GM12878 (cell line): ENCODE measurements around the gene LEMD2. TPM values are rescaled to one million over a fixed set of nuclear protein-coding genes. Genes with fewer than 3 reads are reported as not detected.

Experiments used
- ATAC-seq: fragments of 200-7000 bp; cut with Tn5 transposase; 3 replicates; pipeline ENCODE4 v1.9.1; 2020; ENCODE audit warnings: mild to moderate bottlenecking, moderate library complexity
- BruUV-seq: library from RNA; stranded (reverse); fragments of 400-500 nt; replicated peaks from 2 replicates; lab custom pipeline; 2021; lab: Mats Ljungman, UMichigan
- CTCF ChIA-PET: fragments of 300-600 bp; sonication (Branson Sonifier 250); formaldehyde crosslinking; extraction: SDS; loops from one replicate; lab custom pipeline; 2021; ENCODE audit warnings: inconsistent platforms; lab: Yijun Ruan, JAX
- POLR2A ChIA-PET: fragments of 350-600 bp; formaldehyde crosslinking; extraction: SDS; loops from one replicate; lab custom pipeline; 2021; ENCODE audit warnings: inconsistent platforms; lab: Charles Lee
- RAD21 ChIA-PET: fragments of 300-600 bp; sonication (Branson Sonifier 250); formaldehyde crosslinking; loops from one replicate; lab custom pipeline; 2023; ENCODE audit warnings: antibody characterized with exemption; ENCODE audit not compliant: unreplicated experiment; lab: Charles Lee
- SMC1A ChIA-PET: fragments of 300-600 bp; sonication (Branson Sonifier 250); formaldehyde crosslinking; loops from one replicate; lab custom pipeline; 2023; ENCODE audit not compliant: unreplicated experiment, uncharacterized antibody; lab: Charles Lee
- DNase-seq: peaks from one replicate; pipeline ENCODE4 v3.0.0-alpha.2; 2011; ENCODE audit warnings: low read depth, low spot score
- FAIRE-seq: peaks from 3 replicates; lab custom pipeline; 2011; peaks lifted over from hg19 to GRCh38; lab: Jason Lieb, UNC
- H2AFZ ChIP-seq: 2 replicates; pipeline ENCODE4 v1.6.0; 2011; ENCODE audit warnings: low read depth, low read length, control low read depth; ENCODE audit not compliant: control insufficient read depth
- H3K27ac ChIP-seq: 2 replicates; pipeline ENCODE4 v1.5.1; 2011; ENCODE audit warnings: control low read depth; ENCODE audit not compliant: control insufficient read depth, insufficient read depth
- H3K27me3 ChIP-seq, 2 experiments: replicated peaks in 1 of 2; 2 replicates each; pipeline versions ENCODE4 v1.6.0 to v1.6.1; 2011; ENCODE audit warnings: low read length in 1 of 2; ENCODE audit not compliant: control insufficient read depth in 2 of 2, insufficient read depth in 2 of 2
- H3K36me3 ChIP-seq, 2 experiments: 2 replicates each; pipeline ENCODE4 v1.5.1; 2011; ENCODE audit warnings: low read length in 1 of 2; ENCODE audit not compliant: control insufficient read depth in 2 of 2, insufficient read depth in 2 of 2
- H3K4me1 ChIP-seq: 2 replicates; pipeline ENCODE4 v1.6.1; 2011; ENCODE audit warnings: mild to moderate bottlenecking, low read length, moderate library complexity, mixed read lengths; ENCODE audit not compliant: control insufficient read depth, insufficient read depth
- H3K4me2 ChIP-seq: 2 replicates; pipeline ENCODE4 v1.6.0; 2011; ENCODE audit warnings: control low read depth; ENCODE audit not compliant: control insufficient read depth, insufficient read depth
- H3K4me3 ChIP-seq: fragments of 200-600 bp; sonication (generic); 2 replicates; pipeline ENCODE4 v1.5.1; 2016
- H3K79me2 ChIP-seq: 2 replicates; pipeline ENCODE4 v1.6.0; 2011; ENCODE audit warnings: low read length; ENCODE audit not compliant: control insufficient read depth, insufficient read depth
- H3K9ac ChIP-seq: 2 replicates; pipeline ENCODE4 v1.8.0; 2011; ENCODE audit warnings: low read length, control low read depth, mixed read lengths; ENCODE audit not compliant: control insufficient read depth, insufficient read depth
- H3K9me3 ChIP-seq: replicated peaks from 3 replicates; pipeline ENCODE4 v1.5.1; 2011; ENCODE audit warnings: mild to moderate bottlenecking, low read length; ENCODE audit not compliant: control insufficient read depth, insufficient read depth
- H4K20me1 ChIP-seq: 2 replicates; pipeline ENCODE4 v1.6.0; 2011; ENCODE audit not compliant: control insufficient read depth, insufficient read depth
- CEBPZ ChIP-seq: fragments of 150-350 bp; IDR thresholded peaks from 2 replicates; pipeline ENCODE4 v1.6.1; 2016; ENCODE audit warnings: low read depth, low read length
- EZH2 ChIP-seq: IDR thresholded peaks from 2 replicates; pipeline ENCODE4 v1.6.1; 2012; ENCODE audit warnings: low read depth, mild to moderate bottlenecking, control low read depth, inconsistent platforms, low read length, borderline replicate concordance; ENCODE audit not compliant: control insufficient read depth
- FOXK2 ChIP-seq: fragments of 450-650 bp; IDR thresholded peaks from 2 replicates; pipeline ENCODE4 v1.6.1; 2017; ENCODE audit warnings: mild to moderate bottlenecking, moderate library complexity
- HDAC2 ChIP-seq: fragments of 200-600 bp; sonication (generic); IDR thresholded peaks from 2 replicates; pipeline ENCODE4 v1.6.1; 2017
- HDAC6 ChIP-seq: fragments of 200-600 bp; sonication (generic); IDR thresholded peaks from one replicate; pipeline ENCODE4 v1.8.0; 2017; ENCODE audit warnings: antibody characterized with exemption; ENCODE audit not compliant: unreplicated experiment
- KDM1A ChIP-seq: fragments of 200-600 bp; sonication (generic); IDR thresholded peaks from 2 replicates; pipeline ENCODE4 v1.6.1; 2016; ENCODE audit warnings: borderline replicate concordance
- MTA2 ChIP-seq: fragments of 450-650 bp; IDR thresholded peaks from 2 replicates; pipeline ENCODE4 v1.6.1; 2016; ENCODE audit warnings: low read depth, mild to moderate bottlenecking, moderate library complexity
- MXI1 ChIP-seq: fragments of 150-350 bp; IDR thresholded peaks from 2 replicates; pipeline ENCODE4 v1.6.1; 2011; ENCODE audit warnings: low read depth, mild to moderate bottlenecking, inconsistent platforms, low read length, improper control_type of control experiment
- NRF1 ChIP-seq: conservative IDR thresholded peaks from 2 replicates; pipeline ENCODE4 v1.6.1; 2011; ENCODE audit warnings: mild to moderate bottlenecking, low read depth, low read length, improper control_type of control experiment
- SREBF1 ChIP-seq: IDR thresholded peaks from 2 replicates; pipeline ENCODE4 v1.6.1; 2012; ENCODE audit warnings: mild to moderate bottlenecking, low read length
- ZBTB33 ChIP-seq: fragments of 450-650 bp; IDR thresholded peaks from 2 replicates; pipeline ENCODE4 v1.6.1; 2017; ENCODE audit warnings: mild to moderate bottlenecking
- ZNF384 ChIP-seq: IDR thresholded peaks from 2 replicates; pipeline ENCODE4 v1.6.1; 2012; ENCODE audit warnings: low read depth, mild to moderate bottlenecking, low read length, improper control_type of control experiment, borderline replicate concordance
- WGBS: methylation state at CpG from one replicate; pipeline ENCODE4 v1.1.6; 2016; ENCODE audit warnings: low lambda C conversion rate; ENCODE audit not compliant: insufficient replicate concordance, insufficient coverage; ENCODE audit errors: missing lambda C conversion rate; 5-methylcytosine and 5-hydroxymethylcytosine counted together
- in situ Hi-C: fragments of 300-500 bp; cut with MboI; formaldehyde crosslinking; loops from 9 replicates; pipeline ENCODE4 v1.14.3; 2018; ENCODE audit warnings: mixed read lengths
- intact Hi-C: fragments of 100-400 bp; cut with micrococcal nuclease; formaldehyde crosslinking; loops from one replicate; pipeline ENCODE4 v1.14.2; 2022; ENCODE audit not compliant: unreplicated experiment
- polyA plus RNA-seq, 11 experiments: library from polyadenylated mRNA; depleted of rRNA in 4 of 11; unstranded in 6 of 11; stranded (reverse) in 5 of 11; fragments of >200 nt; fragmentation: Nextera tagmentation in 4 of 11; fragmentation: Illumina TruSeq in 1 of 11; extraction: Ambion mirVana in 4 of 11; extraction: Trizol in 1 of 11; gene quantifications; 1 replicate in 1 of 11; 2 replicates in 10 of 11; pipeline versions ENCODE4 v1.2.1 to v1.2.3, GENCODE V29; 2011 to 2016; ENCODE audit warnings: inconsistent platforms in 2 of 11, missing spikeins in 2 of 11, low read depth in 1 of 11
- total RNA-seq, 4 experiments: library from RNA; depleted of rRNA in 3 of 4; stranded (reverse); fragments of >200 nt in 3 of 4; fragmentation: Illumina TruSeq in 1 of 4; extraction: Trizol in 1 of 4; gene quantifications; 2 replicates each; pipeline versions ENCODE4 v1.2.1 to v1.2.3, GENCODE V29; 2013 to 2021

The LEMD2 gene
- total and polyA plus RNA-seq, 10 of the 15 experiments (the other 5 are each of a cell fraction or from before 2014, with no cell fraction given) = 0.45 to 47.1 (median 22.8) TPM

DNA sequence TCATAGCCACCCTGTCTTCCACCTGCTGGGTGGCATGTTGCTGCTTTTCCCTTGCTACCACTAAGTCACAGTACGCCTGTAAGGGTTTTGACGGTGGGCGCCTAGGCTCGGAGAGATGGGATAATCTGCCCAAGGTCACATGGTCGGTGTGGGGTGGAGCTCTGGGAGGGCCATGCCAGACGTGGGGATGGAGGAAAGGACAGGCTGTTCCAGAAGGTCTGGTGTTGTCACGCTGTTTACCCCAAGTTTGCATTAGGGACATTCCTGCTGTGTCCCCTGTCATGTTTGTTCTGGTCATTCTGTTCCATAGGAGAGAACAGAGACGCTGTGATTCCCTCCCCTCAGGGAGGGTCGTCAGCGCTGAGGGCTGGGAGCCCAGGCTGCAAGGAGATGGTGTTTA is 58.3 kb downstream of the LEMD2 start:
- no peak for FAIRE-seq
- no peaks in the 10 kb centered on the region for H3K4me1 ChIP-seq
- ATAC-seq = no peak
- no peak overlapping the region for H3K27ac ChIP-seq
- in situ Hi-C loops = no loop called here
- no peaks in the 10 kb centered on the region; the same call in 1 of the 2 replicates for H4K20me1 ChIP-seq
- BruUV-seq = no TSS peak
- no peak for DNase-seq
- no peaks in the 10 kb centered on the region for H3K9me3 ChIP-seq
- ChIA-PET CTCF (no interaction called here), RAD21 (no interaction called here)
- no peak overlapping the region for H3K9ac ChIP-seq
- H3K4me3 ChIP-seq = no peak overlapping the region
- no peaks in the 10 kb centered on the region for H3K36me3 ChIP-seq
- WGBS = 54% methylated on average over 10 of the region's 10 CpGs
- intact Hi-C loops = no loop called here
- no peak overlapping the region for H2AFZ ChIP-seq
- no peak overlapping the region for H3K4me2 ChIP-seq
- TF ChIP-seq NRF1 = no peak
- TF ChIP-seq HDAC2 = no peak
- no peak for TF ChIP-seq KDM1A
- no peak for TF ChIP-seq MTA2
- TF ChIP-seq HDAC6 = no peak
- no peak for TF ChIP-seq MXI1
- no peak for TF ChIP-seq CEBPZ
- TF ChIP-seq SREBF1 = no peak
- no peak for TF ChIP-seq FOXK2
- TF ChIP-seq EZH2 = no peak
- TF ChIP-seq ZBTB33 = no peak
- TF ChIP-seq ZNF384 = no peak
- TF ChIP-seq, all 136 proteins: peak for 0
- ChIA-PET SMC1A (no interaction called here), POLR2A (no interaction called here)
- Histone ChIP-seq H3K79me2 (no peaks in the 10 kb centered on the region), H3K27me3 (peaks cover 0 to 7% of the 10 kb centered on the region in 2 experiments; a peak in 1 of 4 replicates)
